Posterior cingulate gyrus (tissue), 11 donors: ENCODE results near the gene EFCAB14.

Experiments
- DNase-seq, 10 donors: peaks; one replicate each; pipeline versions ENCODE4 v3.0.0 to v3.0.0-alpha.2; 2020 to 2021; ENCODE audit warnings: mixed read lengths in 3 of 10
- intact Hi-C: fragments of 100-400 bp; cut with DNase I; formaldehyde crosslinking; loops from one replicate; pipeline ENCODE4 v1.15.1; 2023

Gene EFCAB14

DNA sequence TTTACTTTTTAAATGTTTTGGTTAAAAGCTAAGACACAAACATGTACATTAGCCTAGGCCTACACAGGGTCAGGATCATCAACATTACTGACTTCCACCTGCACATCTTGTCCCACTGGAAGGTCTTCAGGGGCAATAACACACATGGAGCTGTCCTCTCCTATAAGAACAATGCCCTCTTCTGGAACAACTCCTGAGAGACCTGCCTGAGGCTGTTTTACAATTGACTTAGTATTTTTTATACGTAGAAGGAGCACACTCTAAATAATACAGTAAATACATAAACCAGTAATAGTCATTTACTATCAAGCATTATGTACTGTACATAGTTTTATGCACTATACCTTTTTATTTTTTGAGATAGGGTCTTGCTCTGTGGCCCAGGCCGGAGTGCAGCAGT, 88.2 kb downstream of the EFCAB14 start:
- intact Hi-C loops, result no loop called here

More for the DNA sequence above, 88.2 kb downstream of the EFCAB14 start:
- DNase-seq, result no peak
